ENCODE data around the gene RBFOX2.

GRCh38 chr22:35844886-35845285 lies 183.7 kb downstream of the RBFOX2 start:
- no peak for TF ChIP-seq JUNB (IDR thresholded peaks at IDR 0.05)
- TF ChIP-seq, protein P1, sequence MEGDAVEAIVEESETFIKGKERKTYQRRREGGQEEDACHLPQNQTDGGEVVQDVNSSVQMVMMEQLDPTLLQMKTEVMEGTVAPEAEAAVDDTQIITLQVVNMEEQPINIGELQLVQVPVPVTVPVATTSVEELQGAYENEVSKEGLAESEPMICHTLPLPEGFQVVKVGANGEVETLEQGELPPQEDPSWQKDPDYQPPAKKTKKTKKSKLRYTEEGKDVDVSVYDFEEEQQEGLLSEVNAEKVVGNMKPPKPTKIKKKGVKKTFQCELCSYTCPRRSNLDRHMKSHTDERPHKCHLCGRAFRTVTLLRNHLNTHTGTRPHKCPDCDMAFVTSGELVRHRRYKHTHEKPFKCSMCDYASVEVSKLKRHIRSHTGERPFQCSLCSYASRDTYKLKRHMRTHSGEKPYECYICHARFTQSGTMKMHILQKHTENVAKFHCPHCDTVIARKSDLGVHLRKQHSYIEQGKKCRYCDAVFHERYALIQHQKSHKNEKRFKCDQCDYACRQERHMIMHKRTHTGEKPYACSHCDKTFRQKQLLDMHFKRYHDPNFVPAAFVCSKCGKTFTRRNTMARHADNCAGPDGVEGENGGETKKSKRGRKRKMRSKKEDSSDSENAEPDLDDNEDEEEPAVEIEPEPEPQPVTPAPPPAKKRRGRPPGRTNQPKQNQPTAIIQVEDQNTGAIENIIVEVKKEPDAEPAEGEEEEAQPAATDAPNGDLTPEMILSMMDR (IDR thresholded peaks at IDR 0.05) = no peak
- TF ChIP-seq PHF8 (IDR thresholded peaks at IDR 0.05; ENCODE audit: borderline replicate concordance, low read depth) = no peak
- TF ChIP-seq EP300 (IDR thresholded peaks at IDR 0.05) = no peak
